Endothelial cell (in vitro differentiated cells): ENCODE data around the gene GOLM1. TPM values are rescaled to one million over a fixed set of nuclear protein-coding genes. Genes with fewer than 3 reads are reported as not detected.

ENCODE experiments used
- DNase-seq: peaks from one replicate; pipeline ENCODE4 v3.0.0; 2021; ENCODE audit warnings: low spot score
- H3K27ac Mint-ChIP-seq: one replicate; pipeline ENCODE4 v1.8.0; 2021; ENCODE audit warnings: mixed read lengths, inconsistent platforms; ENCODE audit not compliant: unreplicated experiment
- H3K27me3 Mint-ChIP-seq: one replicate; pipeline ENCODE4 v1.8.0; 2021; ENCODE audit warnings: mild to moderate bottlenecking, moderate library complexity, mixed read lengths, inconsistent platforms; ENCODE audit not compliant: unreplicated experiment
- H3K36me3 Mint-ChIP-seq: one replicate; pipeline ENCODE4 v1.8.0; 2021; ENCODE audit warnings: mild to moderate bottlenecking, low read depth, mixed read lengths, inconsistent platforms; ENCODE audit not compliant: unreplicated experiment
- H3K4me1 Mint-ChIP-seq: one replicate; pipeline ENCODE4 v1.8.0; 2021; ENCODE audit warnings: mild to moderate bottlenecking, mixed read lengths, inconsistent platforms; ENCODE audit not compliant: unreplicated experiment
- H3K4me3 Mint-ChIP-seq: one replicate; pipeline ENCODE4 v1.8.0; 2021; ENCODE audit warnings: mild to moderate bottlenecking, mixed read lengths, inconsistent platforms; ENCODE audit not compliant: unreplicated experiment
- H3K9me3 Mint-ChIP-seq: one replicate; pipeline ENCODE4 v1.8.0; 2021; ENCODE audit warnings: mixed read lengths, inconsistent platforms; ENCODE audit not compliant: unreplicated experiment
- total RNA-seq: library from RNA; stranded (reverse); fragmentation: NEBNext Ultra II Directional; extraction: Animal tissue kit (Norgen Biotek cat#: 25700); gene quantifications from one replicate; pipeline ENCODE4 v1.2.1, GENCODE V29; 2021; ENCODE audit not compliant: unreplicated experiment
- TF ChIP-seq, protein P1 (sequence below): fragments of 200-600 bp; sonication (generic); IDR thresholded peaks from one replicate; pipeline ENCODE4 v1.5.0; 2021; ENCODE audit warnings: antibody characterized with exemption; ENCODE audit not compliant: unreplicated experiment

The GOLM1 gene
- total RNA-seq, 1 donor from 2014 or later = 87.5 TPM

DNA sequence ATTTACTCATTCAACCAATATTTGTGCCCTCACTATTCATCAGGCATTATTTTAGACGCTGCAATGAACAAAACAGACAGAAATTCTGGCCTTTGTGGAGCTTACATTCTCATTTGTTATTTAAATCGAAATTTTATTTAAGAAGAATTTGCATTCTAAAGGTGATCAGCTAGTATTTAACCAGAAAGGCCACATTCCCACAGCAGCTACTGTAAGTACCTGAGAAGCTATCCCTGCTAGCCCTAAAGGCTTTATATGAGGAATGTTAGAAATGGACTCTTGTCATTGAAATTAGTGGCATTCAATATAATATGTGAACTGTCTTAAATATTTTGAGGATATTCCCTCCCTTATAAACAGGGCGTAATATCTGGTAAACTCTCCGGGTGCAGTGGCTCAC lies 35.0 kb upstream of the GOLM1 start:
- no peak overlapping the region for H3K4me3 Mint-ChIP-seq
- H3K4me1 Mint-ChIP-seq = no peaks in the 10 kb centered on the region
- no peak for DNase-seq
- H3K27ac Mint-ChIP-seq = no peak overlapping the region
- no peaks in the 10 kb centered on the region for H3K9me3 Mint-ChIP-seq
- TF ChIP-seq, protein P1, sequence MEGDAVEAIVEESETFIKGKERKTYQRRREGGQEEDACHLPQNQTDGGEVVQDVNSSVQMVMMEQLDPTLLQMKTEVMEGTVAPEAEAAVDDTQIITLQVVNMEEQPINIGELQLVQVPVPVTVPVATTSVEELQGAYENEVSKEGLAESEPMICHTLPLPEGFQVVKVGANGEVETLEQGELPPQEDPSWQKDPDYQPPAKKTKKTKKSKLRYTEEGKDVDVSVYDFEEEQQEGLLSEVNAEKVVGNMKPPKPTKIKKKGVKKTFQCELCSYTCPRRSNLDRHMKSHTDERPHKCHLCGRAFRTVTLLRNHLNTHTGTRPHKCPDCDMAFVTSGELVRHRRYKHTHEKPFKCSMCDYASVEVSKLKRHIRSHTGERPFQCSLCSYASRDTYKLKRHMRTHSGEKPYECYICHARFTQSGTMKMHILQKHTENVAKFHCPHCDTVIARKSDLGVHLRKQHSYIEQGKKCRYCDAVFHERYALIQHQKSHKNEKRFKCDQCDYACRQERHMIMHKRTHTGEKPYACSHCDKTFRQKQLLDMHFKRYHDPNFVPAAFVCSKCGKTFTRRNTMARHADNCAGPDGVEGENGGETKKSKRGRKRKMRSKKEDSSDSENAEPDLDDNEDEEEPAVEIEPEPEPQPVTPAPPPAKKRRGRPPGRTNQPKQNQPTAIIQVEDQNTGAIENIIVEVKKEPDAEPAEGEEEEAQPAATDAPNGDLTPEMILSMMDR = no peak
- H3K27me3 Mint-ChIP-seq = peaks cover 1% of the 10 kb centered on the region
- no peaks in the 10 kb centered on the region for H3K36me3 Mint-ChIP-seq

DNA sequence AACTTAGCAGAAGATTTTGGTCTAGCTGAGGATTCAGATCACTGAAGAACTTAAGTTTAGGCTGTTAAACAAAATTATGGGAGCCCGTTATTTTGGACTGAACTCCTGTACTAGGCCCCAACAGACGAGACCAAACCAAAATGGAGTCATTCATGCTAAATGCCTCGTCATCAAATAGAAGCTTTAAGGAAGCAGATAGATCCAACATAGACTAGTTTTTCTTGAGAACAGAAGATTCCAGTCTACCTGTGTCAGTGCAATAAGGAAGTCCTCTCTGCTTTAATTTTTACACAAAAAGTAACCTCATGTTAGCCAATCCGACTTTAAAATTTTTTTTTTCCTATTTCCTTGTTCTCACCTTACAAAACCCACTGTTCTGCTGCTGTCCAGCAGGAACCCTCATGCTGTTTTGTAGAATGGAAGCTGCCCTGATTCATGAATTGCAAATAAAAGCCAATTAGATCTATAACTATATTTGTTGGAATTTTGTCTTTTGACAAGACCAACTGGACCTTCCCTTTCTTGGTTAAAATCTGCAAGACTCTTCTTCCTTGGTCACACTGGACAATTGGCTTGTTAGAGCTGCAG lies 29.0 kb upstream of the GOLM1 start:
- no peaks in the 10 kb centered on the region for H3K36me3 Mint-ChIP-seq
- DNase-seq = no peak
- H3K27ac Mint-ChIP-seq = no peak overlapping the region
- no peaks in the 10 kb centered on the region for H3K4me1 Mint-ChIP-seq
- H3K27me3 Mint-ChIP-seq = peaks cover 4% of the 10 kb centered on the region
- H3K4me3 Mint-ChIP-seq = no peak overlapping the region
- H3K9me3 Mint-ChIP-seq = no peaks in the 10 kb centered on the region
- TF ChIP-seq, protein P1 = no peak

DNA sequence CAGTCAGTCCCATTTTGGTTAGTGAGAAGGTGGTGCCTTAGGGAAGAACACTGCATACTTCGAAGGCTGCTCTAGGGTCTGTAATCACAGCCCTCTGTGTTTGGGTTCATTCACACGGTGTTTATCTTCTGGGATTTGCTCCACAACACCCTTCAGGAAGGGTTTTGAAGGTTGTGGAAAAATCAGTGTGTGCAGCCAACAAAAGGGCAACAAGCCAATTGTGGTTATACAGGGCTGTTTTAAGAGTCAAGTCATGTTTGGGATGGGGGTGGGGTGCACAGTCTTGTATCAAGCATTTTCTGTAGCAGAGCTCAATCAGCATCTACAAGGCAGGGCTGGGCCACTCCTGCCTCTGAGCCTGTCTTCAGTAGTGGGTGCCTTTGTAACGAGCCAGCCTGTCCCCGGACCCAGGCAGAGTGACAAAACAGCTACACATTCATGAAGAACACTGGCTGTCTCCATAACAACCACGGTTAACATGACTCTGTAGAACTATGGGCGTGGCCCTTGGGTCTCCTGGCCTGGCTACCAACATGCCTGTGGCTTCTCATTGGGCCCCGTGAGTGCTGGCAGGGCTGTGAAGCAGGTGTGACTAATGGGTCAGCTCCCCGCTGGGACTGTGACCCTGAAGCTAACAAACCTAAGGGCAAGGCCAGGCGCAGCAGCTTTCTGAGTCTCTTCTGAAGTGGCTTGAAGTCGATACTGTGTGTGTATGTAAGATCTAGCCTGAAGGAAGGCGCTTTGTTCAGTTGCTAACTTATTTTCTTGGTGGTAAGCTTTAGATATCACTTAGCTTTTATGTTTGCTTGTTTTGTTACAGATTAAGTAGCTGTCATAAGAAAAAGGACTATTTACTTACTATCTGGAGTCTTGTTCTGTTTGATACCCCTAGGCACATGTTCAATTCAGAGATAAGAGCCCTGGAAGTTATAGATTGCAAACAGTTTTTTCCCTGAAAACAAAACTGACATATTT lies 27.9 kb upstream of the GOLM1 start:
- Mint-ChIP-seq H3K36me3 (no peaks in the 10 kb centered on the region), H3K27ac (no peak overlapping the region), H3K4me1 (no peaks in the 10 kb centered on the region), H3K27me3 (peaks cover 4% of the 10 kb centered on the region), H3K9me3 (no peaks in the 10 kb centered on the region), H3K4me3 (no peak overlapping the region)
- TF ChIP-seq, protein P1 = no peak
- DNase-seq = peak; percentile 4

DNA sequence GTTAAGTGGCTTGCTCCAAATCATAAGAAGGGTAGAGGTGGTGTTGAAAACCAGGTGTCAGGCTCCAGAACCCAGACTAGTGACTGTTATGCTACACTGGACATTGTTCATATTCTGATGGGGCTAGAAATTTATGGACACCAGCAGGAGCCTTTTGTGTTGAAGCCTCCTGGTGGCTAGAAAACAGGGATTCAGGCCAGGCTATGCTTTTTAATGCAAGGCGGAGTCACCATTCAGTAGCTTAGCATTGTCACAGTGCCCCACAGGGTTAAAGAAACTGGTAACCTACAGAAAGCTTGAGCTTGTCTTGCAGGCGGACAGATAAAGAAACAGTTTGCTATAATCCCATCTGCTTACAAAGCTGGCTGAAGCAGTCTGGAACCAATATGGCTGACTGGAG lies 23.0 kb upstream of the GOLM1 start:
- Mint-ChIP-seq H3K4me3 (no peak overlapping the region), H3K27me3 (peaks cover 3% of the 10 kb centered on the region), H3K27ac (no peak overlapping the region), H3K4me1 (no peaks in the 10 kb centered on the region), H3K36me3 (no peaks in the 10 kb centered on the region), H3K9me3 (no peaks in the 10 kb centered on the region)
- DNase-seq = no peak
- TF ChIP-seq, protein P1 = no peak

DNA sequence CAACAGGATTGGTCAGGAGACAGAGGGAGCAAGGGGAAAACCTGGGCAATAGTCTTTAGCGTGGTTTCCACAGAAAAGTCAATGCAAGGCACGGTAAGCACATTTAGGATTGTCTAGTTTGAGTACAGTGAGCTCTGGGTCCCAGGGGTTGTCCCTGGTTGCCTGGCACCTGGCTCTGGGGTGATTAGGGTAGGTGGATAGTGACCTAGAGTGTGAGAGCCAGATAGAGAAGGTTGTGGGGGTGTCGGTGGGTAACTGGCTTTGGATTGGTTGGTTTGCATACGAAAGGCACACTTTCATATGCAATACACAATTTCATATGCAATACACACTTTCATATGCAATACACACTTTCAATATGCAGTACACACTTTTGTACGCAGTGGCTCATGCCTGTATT lies 20.1 kb upstream of the GOLM1 start:
- Mint-ChIP-seq H3K27ac (no peak overlapping the region), H3K9me3 (no peaks in the 10 kb centered on the region), H3K27me3 (peaks cover 1% of the 10 kb centered on the region), H3K4me3 (no peak overlapping the region), H3K36me3 (no peaks in the 10 kb centered on the region), H3K4me1 (no peaks in the 10 kb centered on the region)
- no peak for DNase-seq
- TF ChIP-seq, protein P1 = no peak
